ENCODE measurements around the gene IGBP1.
"Not testable (repeated sequence)": the region's sequence is repeated elsewhere in the genome, so short reads cannot be mapped to it uniquely, and the experiment has no call there.

Gene IGBP1

DNA sequence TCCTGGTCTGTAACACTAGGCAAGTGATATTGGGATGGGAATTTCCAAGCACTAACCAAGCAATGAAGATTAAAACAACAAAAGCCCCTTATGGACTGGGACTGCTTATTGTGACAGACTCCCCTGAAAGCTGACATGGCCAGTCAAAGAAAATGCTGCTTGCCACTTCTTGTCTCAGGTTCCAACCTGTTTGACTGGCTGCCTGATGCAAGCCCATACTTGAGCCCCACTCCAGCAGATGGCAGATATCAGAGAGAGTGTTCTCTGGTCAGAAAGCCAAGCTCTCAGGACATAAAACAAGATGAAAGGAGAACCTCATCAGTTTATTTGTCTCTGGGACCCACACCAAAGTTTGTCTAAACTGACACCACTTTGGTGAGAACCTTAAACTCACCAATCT, 15.5 kb upstream of the IGBP1 start:
- Histone ChIP-seq H3K27ac (ENCODE audit: poor library complexity, severe bottlenecking) (no peak overlapping the region), H3K4me1 (ENCODE audit: insufficient read depth, poor library complexity, severe bottlenecking) (no peaks in the 10 kb centered on the region), H3K9me3 (ENCODE audit: severe bottlenecking) (no peaks in the 10 kb centered on the region), H3K36me3 (ENCODE audit: low read depth) (no peaks in the 10 kb centered on the region), H3K4me3 (ENCODE audit: severe bottlenecking) (no peak overlapping the region), H3K27me3 (ENCODE audit: insufficient read depth, poor library complexity, severe bottlenecking) (no peaks in the 10 kb centered on the region)
- no peak for ATAC-seq (ENCODE audit: low read depth)
- TF ChIP-seq, protein P1, sequence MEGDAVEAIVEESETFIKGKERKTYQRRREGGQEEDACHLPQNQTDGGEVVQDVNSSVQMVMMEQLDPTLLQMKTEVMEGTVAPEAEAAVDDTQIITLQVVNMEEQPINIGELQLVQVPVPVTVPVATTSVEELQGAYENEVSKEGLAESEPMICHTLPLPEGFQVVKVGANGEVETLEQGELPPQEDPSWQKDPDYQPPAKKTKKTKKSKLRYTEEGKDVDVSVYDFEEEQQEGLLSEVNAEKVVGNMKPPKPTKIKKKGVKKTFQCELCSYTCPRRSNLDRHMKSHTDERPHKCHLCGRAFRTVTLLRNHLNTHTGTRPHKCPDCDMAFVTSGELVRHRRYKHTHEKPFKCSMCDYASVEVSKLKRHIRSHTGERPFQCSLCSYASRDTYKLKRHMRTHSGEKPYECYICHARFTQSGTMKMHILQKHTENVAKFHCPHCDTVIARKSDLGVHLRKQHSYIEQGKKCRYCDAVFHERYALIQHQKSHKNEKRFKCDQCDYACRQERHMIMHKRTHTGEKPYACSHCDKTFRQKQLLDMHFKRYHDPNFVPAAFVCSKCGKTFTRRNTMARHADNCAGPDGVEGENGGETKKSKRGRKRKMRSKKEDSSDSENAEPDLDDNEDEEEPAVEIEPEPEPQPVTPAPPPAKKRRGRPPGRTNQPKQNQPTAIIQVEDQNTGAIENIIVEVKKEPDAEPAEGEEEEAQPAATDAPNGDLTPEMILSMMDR (IDR thresholded peaks at IDR 0.05; ENCODE audit: poor library complexity, severe bottlenecking), result no peak
- DNase-seq (ENCODE audit: low spot score), result no peak

- ATAC-seq (ENCODE audit: low read depth); H3K27ac ChIP-seq (ENCODE audit: poor library complexity, severe bottlenecking); H3K4me3 ChIP-seq (ENCODE audit: severe bottlenecking); H3K27me3 ChIP-seq (ENCODE audit: insufficient read depth, poor library complexity, severe bottlenecking); H3K4me1 ChIP-seq (ENCODE audit: insufficient read depth, poor library complexity, severe bottlenecking); DNase-seq (ENCODE audit: low spot score); H3K9me3 ChIP-seq (ENCODE audit: severe bottlenecking); H3K36me3 ChIP-seq (ENCODE audit: low read depth): not testable (repeated sequence)
These were observed 10.2 kb upstream of the IGBP1 start for GRCh38 chrX:70123014-70123413.

DNA sequence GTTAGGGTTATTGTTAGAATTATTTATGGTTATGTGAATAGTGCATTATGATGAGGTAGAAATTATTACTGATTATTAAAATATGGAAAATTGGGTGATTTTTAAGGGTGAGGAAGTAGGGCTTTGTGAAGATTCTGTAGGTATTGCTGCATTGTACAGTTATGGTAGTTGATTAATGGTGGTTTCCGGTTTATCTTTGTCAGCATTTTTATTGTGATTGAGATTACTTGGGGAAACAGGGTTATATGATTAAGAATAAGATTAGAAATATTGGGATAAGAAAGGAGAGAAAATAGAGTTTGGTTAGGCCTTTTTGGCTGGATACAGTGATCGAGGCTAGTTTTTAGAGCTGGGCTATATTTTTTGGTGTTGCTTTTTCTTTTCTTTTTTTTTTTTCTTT, 8.6 kb upstream of the IGBP1 start:
- H3K36me3 ChIP-seq (ENCODE audit: low read depth), result no peaks in the 10 kb centered on the region
- no peak overlapping the region for H3K4me3 ChIP-seq (ENCODE audit: severe bottlenecking)
- TF ChIP-seq, protein P1 (IDR thresholded peaks at IDR 0.05; ENCODE audit: poor library complexity, severe bottlenecking), result no peak
- DNase-seq (ENCODE audit: low spot score) (no peak), ATAC-seq (ENCODE audit: low read depth) (no peak)
- H3K9me3 ChIP-seq (ENCODE audit: severe bottlenecking), result no peaks in the 10 kb centered on the region
- no peaks in the 10 kb centered on the region for H3K27me3 ChIP-seq (ENCODE audit: insufficient read depth, poor library complexity, severe bottlenecking)
- H3K27ac ChIP-seq (ENCODE audit: poor library complexity, severe bottlenecking), result no peak overlapping the region
- H3K4me1 ChIP-seq (ENCODE audit: insufficient read depth, poor library complexity, severe bottlenecking), result no peaks in the 10 kb centered on the region

DNA sequence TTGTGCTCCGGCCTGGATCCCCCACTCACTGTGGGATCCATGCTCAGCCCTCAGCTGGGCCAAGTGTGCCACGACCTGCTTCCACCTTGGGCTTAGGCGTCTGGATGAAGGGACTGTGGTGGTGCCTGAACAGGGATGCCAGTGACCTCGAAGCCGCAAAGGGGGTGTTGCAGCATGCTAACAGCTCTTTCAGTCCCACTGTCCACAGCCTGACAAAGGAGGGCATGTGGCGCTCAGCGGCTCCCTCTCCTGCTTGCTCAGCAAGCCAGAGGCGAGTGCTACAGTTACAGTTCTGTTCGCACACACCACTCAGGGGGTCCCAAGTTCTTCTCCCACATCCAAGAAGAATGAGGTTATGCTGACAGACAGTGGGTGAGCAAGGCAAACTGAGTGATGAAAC, 5.2 kb upstream of the IGBP1 start:
- H3K27me3 ChIP-seq (ENCODE audit: insufficient read depth, poor library complexity, severe bottlenecking), result no peaks in the 10 kb centered on the region

DNA sequence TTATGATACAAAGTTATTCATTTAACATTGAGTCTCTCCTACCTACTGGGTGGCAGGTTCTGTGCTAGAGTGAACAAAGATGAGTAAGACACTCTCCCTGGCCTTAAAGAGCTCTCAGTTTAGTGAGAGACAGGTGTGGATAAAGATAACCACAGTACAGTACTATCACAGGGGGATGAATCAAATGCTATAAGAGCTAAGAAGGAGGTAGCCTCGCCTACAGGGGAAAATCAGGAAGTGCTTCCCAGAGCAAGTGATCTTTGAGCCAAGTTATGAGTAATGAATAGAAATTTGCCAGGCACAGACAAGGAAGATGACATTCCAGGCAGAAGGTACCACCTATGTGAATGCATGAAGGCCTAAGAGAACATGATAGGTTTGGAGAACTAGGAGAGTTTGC, 3.4 kb upstream of the IGBP1 start:
- ATAC-seq (ENCODE audit: low read depth), result no peak
- DNase-seq (ENCODE audit: low spot score), result no peak

More for the DNA sequence above, 5.2 kb upstream of the IGBP1 start:
- no peak for ATAC-seq (ENCODE audit: low read depth)
- TF ChIP-seq, protein P1 (IDR thresholded peaks at IDR 0.05; ENCODE audit: poor library complexity, severe bottlenecking), result no peak
- DNase-seq (ENCODE audit: low spot score), result no peak
- Histone ChIP-seq H3K4me1 (ENCODE audit: insufficient read depth, poor library complexity, severe bottlenecking) (no peaks in the 10 kb centered on the region), H3K9me3 (ENCODE audit: severe bottlenecking) (no peaks in the 10 kb centered on the region), H3K27ac (ENCODE audit: poor library complexity, severe bottlenecking) (no peak overlapping the region), H3K4me3 (ENCODE audit: severe bottlenecking) (no peak overlapping the region), H3K36me3 (ENCODE audit: low read depth) (no peaks in the 10 kb centered on the region)

More for the DNA sequence above, 3.4 kb upstream of the IGBP1 start:
- TF ChIP-seq, protein P1 (IDR thresholded peaks at IDR 0.05; ENCODE audit: poor library complexity, severe bottlenecking), result no peak
- Histone ChIP-seq H3K27ac (ENCODE audit: poor library complexity, severe bottlenecking) (no peak overlapping the region), H3K27me3 (ENCODE audit: insufficient read depth, poor library complexity, severe bottlenecking) (no peaks in the 10 kb centered on the region), H3K9me3 (ENCODE audit: severe bottlenecking) (no peaks in the 10 kb centered on the region), H3K4me3 (ENCODE audit: severe bottlenecking) (no peak overlapping the region), H3K36me3 (ENCODE audit: low read depth) (0 out of 2 replicates have a peak, but pooled peaks cover under 1% of the 10 kb centered on the region), H3K4me1 (ENCODE audit: insufficient read depth, poor library complexity, severe bottlenecking) (peaks cover 3% of the 10 kb centered on the region)
